HCT116 (cell line): ENCODE data around the gene FAT1. TPM values are rescaled to one million over a fixed set of nuclear protein-coding genes. Genes with fewer than 3 reads are reported as not detected.

Experiments used
- ATAC-seq: fragments of 200-7000 bp; cut with Tn5 transposase; 2 replicates; pipeline ENCODE4 v1.9.1; 2020; ENCODE audit warnings: mild to moderate bottlenecking, moderate library complexity
- BruUV-seq: library from RNA; stranded (reverse); fragments of 400-500 nt; replicated peaks from 2 replicates; lab custom pipeline; 2021; lab: Mats Ljungman, UMichigan
- CTCF ChIA-PET: fragments of 300-600 bp; sonication (Branson Sonifier 250); formaldehyde crosslinking; loops from one replicate; lab custom pipeline; 2021; ENCODE audit warnings: antibody characterized with exemption; lab: Charles Lee
- POLR2A ChIA-PET: fragments of 300-600, 350-600 bp; sonication (Branson Sonifier 250); formaldehyde crosslinking; loops from one replicate; lab custom pipeline; 2021; ENCODE audit warnings: antibody characterized with exemption; lab: Charles Lee
- RAD21 ChIA-PET, 2 experiments: fragments of 300-600 bp; sonication (Branson Sonifier 250); formaldehyde crosslinking; loops; one replicate each; lab custom pipeline; 2023; ENCODE audit warnings: low total read pairs in 2 of 2; ENCODE audit not compliant: uncharacterized antibody in 2 of 2, unreplicated experiment in 2 of 2, low non-redundant PET in 1 of 2; lab: Charles Lee
- DNase-seq: peaks from one replicate; pipeline ENCODE4 v3.0.0-alpha.2; 2010; ENCODE audit warnings: low read depth, low spot score
- H2AFZ ChIP-seq: fragments of 200-600 bp; shearing (Covaris generic), sonication (generic); 2 replicates; pipeline ENCODE4 v1.6.1; 2017; ENCODE audit warnings: low read depth, mixed run types, mixed read lengths, antibody characterized with exemption, low read length; ENCODE audit not compliant: poor library complexity, severe bottlenecking
- H3K27ac ChIP-seq: 2 replicates; pipeline ENCODE4 v1.5.1; 2012; ENCODE audit warnings: low read depth, low read length
- H3K27me3 ChIP-seq: fragments of 200-600 bp; sonication (generic); 2 replicates; pipeline ENCODE4 v1.6.1; 2016; ENCODE audit warnings: mixed run types, low read length, mixed read lengths; ENCODE audit not compliant: insufficient read depth
- H3K36me3 ChIP-seq, 2 experiments: fragments of 200-500 bp in 1 of 2; fragments of 200-600 bp in 1 of 2; sonication (Bioruptor generic) in 1 of 2; sonication (generic) in 1 of 2; 2 replicates each; pipeline versions ENCODE4 v1.5.1 to v1.6.1; 2014 to 2016; ENCODE audit warnings: low read length in 2 of 2, inconsistent platforms in 1 of 2, mixed read lengths in 1 of 2, mixed run types in 1 of 2; ENCODE audit not compliant: insufficient read depth in 2 of 2, control insufficient read depth in 1 of 2
- H3K4me1 ChIP-seq, 2 experiments: fragments of 200-600 bp in 1 of 2; sonication (generic) in 1 of 2; 2 replicates each; pipeline versions ENCODE4 v1.5.1 to v1.6.1; 2012 to 2017; ENCODE audit warnings: low read length in 2 of 2, inconsistent platforms in 1 of 2, mild to moderate bottlenecking in 1 of 2, mixed read lengths in 1 of 2, mixed run types in 1 of 2, moderate library complexity in 1 of 2; ENCODE audit not compliant: insufficient read depth in 2 of 2, control insufficient read depth in 1 of 2
- H3K4me2 ChIP-seq: fragments of 200-600 bp; sonication (generic); 2 replicates; pipeline ENCODE4 v1.6.1; 2017; ENCODE audit warnings: mixed run types, low read length, mixed read lengths
- H3K4me3 ChIP-seq, 2 experiments: fragments of 200-600 bp in 1 of 2; sonication (generic) in 1 of 2; replicated peaks in 1 of 2; 2 replicates each; pipeline ENCODE4 v1.5.1; 2011 to 2016; ENCODE audit warnings: low read length in 2 of 2, control low read depth in 1 of 2, low read depth in 1 of 2, mild to moderate bottlenecking in 1 of 2, mixed read lengths in 1 of 2, mixed run types in 1 of 2
- H3K79me2 ChIP-seq: fragments of 200-600 bp; sonication (generic); 2 replicates; pipeline ENCODE4 v1.6.1; 2017; ENCODE audit warnings: mild to moderate bottlenecking, mixed run types, low read length, moderate library complexity, mixed read lengths; ENCODE audit not compliant: insufficient read depth
- H3K9ac ChIP-seq: fragments of 200-600 bp; sonication (generic); 2 replicates; pipeline ENCODE4 v1.6.1; 2016; ENCODE audit warnings: low read length, mixed read lengths
- H3K9me2 ChIP-seq: fragments of 200-600 bp; sonication (generic), shearing (Covaris generic); 2 replicates; pipeline ENCODE4 v1.6.1; 2017; ENCODE audit warnings: mixed run types, mild to moderate bottlenecking, moderate library complexity; ENCODE audit not compliant: insufficient read depth
- H3K9me3 ChIP-seq, 2 experiments: fragments of 200-500 bp in 1 of 2; fragments of 200-600 bp in 1 of 2; sonication (Bioruptor generic) in 1 of 2; sonication (generic) in 1 of 2; 2 replicates each; pipeline ENCODE4 v1.6.1; 2014 to 2017; ENCODE audit warnings: low read length in 2 of 2, mixed read lengths in 2 of 2, inconsistent platforms in 1 of 2, low read depth in 1 of 2, mild to moderate bottlenecking in 1 of 2, mixed run types in 1 of 2, moderate library complexity in 1 of 2; ENCODE audit not compliant: control insufficient read depth in 1 of 2, insufficient read depth in 1 of 2
- H4K20me1 ChIP-seq: fragments of 200-600 bp; sonication (generic), shearing (Covaris generic); 2 replicates; pipeline ENCODE4 v1.6.1; 2017; ENCODE audit warnings: mixed run types, mild to moderate bottlenecking, moderate library complexity; ENCODE audit not compliant: insufficient read depth
- CBX3 ChIP-seq: IDR thresholded peaks from 2 replicates; pipeline ENCODE4 v1.6.1; 2012; ENCODE audit warnings: low read depth
- ELF1 ChIP-seq: IDR thresholded peaks from 2 replicates; pipeline ENCODE4 v1.6.1; 2012; ENCODE audit warnings: low read depth, borderline replicate concordance
- POLR2AphosphoS5 ChIP-seq: IDR thresholded peaks from 2 replicates; pipeline ENCODE4 v1.6.1; 2011; ENCODE audit warnings: mild to moderate bottlenecking, low read depth, low read length, moderate library complexity
- YY1 ChIP-seq: IDR thresholded peaks from 2 replicates; pipeline ENCODE4 v1.6.1; 2011; ENCODE audit warnings: low read length, low read depth, moderate library complexity, mild to moderate bottlenecking; ENCODE audit not compliant: insufficient replicate concordance; ENCODE audit errors: extremely low read depth
- ZFX ChIP-seq: fragments of 450-650 bp; IDR thresholded peaks from 2 replicates; pipeline ENCODE4 v1.6.1; 2017
- intact Hi-C: fragments of 100-400 bp; cut with micrococcal nuclease; formaldehyde crosslinking; loops from 2 replicates; pipeline ENCODE4 v1.10.0; 2022
- total RNA-seq: library from RNA; stranded (reverse); gene quantifications from one replicate; pipeline ENCODE4 v1.2.1, GENCODE V29; 2021; ENCODE audit not compliant: unreplicated experiment

FAT1 gene
- total RNA-seq, 1 experiment from 2014 or later, result 676 TPM

DNA sequence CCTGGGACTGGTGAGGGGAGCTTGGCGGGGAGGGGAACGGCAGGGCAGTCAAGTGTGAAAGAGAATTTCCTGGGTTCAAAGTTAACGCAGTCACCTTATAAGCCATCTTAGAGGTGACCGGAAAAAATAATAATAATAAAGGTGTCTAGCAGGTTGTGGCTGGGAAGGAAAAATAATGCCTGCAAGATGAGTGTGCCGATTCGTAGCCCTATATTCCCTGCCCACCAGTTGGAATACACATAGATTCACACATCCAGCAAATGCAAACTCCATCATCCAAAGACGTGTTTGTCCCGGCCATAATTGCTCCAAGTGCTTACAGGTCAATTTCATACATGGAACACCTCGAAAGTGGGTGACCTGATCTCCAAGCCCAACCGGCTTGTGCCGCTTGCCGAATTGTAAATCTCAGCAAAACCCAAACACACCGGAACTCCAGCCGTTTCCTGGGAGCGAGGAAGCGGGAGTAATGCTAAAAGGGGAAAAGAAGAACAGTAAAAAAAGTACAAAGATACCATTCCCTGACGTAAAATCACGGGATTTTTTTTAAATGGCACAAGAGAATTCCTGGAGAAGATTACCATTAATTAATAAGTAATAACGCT, 1.3 kb upstream of the FAT1 start:
- TF ChIP-seq ZFX (no peak), POLR2AphosphoS5 (peak; percentile 16; the same call in 1 of the 2 replicates)
- peak overlapping the region; percentile 96 for H3K27ac ChIP-seq
- DNase-seq, result no peak
- peak overlapping the region; percentile 91 to 97 for H3K4me3 ChIP-seq
- no TSS peak for BruUV-seq
- H3K36me3 ChIP-seq, result peaks cover 8 to 39% of the 10 kb centered on the region in 2 experiments; a peak in 3 of 4 replicates
- ChIA-PET CTCF (no interaction called here), RAD21 (no interaction called here), POLR2A (no interaction called here)
- peaks cover 12% of the 10 kb centered on the region; the same call in 1 of the 2 replicates for H4K20me1 ChIP-seq
- H3K4me2 ChIP-seq, result peak overlapping the region; percentile 92
- H3K79me2 ChIP-seq, result peaks cover 80% of the 10 kb centered on the region
- H3K9me3 ChIP-seq, result peaks cover 0 to 8% of the 10 kb centered on the region in 2 experiments; a peak in 2 of 4 replicates
- no peak for ATAC-seq
- H3K9me2 ChIP-seq, result no peaks in the 10 kb centered on the region
- H2AFZ ChIP-seq, result no peak overlapping the region
- intact Hi-C loops, result loop anchor here (5.0 to 10.0 kb wide), 5 partner anchors 82 to 1270 kb away; partner anchors contain the start of gene ZFP42
- peak overlapping the region; percentile 92 for H3K9ac ChIP-seq
- H3K27me3 ChIP-seq, result no peaks in the 10 kb centered on the region
- peaks cover 33 to 62% of the 10 kb centered on the region in 2 experiments for H3K4me1 ChIP-seq

DNA sequence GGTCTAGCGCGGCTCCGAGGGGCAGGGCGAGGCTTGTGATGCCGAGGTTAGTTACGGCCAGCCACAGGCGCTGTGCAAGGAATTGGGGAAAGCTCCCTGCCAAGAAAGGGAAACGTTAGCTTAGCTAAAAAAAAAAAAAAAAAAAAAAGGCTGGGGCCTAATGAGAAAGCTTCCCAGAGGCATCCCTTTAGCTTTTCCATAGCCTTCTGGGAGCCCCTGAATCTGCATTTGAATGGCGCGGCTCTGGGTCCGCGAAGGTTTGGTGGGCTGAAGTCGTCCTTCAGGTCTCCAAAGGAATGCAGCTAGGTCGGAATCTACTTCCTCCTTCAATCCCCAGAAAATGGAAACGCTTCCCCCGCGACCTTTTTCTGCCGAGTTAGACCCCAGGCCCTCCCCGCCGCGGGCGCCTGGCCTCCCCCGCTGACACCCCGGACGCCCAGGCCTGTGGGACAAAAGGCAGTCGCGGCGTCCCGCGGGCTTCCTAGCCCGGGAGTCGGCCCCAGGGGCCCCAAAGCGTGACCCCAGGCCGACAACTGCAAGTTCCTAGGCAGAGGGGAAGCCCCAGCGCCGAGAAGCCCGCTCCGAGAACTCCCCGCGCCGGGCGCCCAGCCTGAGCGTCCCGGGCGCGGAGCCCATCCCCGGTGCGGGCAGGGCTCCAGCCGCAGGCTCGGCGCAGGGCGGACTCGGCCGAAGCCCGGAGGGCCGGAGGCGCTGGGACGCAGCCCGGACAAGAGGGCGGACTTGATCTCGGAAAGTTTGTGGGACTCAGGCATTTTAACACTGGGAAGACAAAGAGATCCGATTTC, 605 bp upstream of the FAT1 start:
- no peaks in the 10 kb centered on the region for H3K27me3 ChIP-seq
- ATAC-seq, result no peak
- no peak for DNase-seq
- H3K79me2 ChIP-seq, result peaks cover 87% of the 10 kb centered on the region
- H3K9ac ChIP-seq, result peak overlapping the region; percentile 92
- intact Hi-C loops, result loop anchor here (10.0 kb wide), 2 partner anchors 361 to 1271 kb away; partner anchors contain the start of gene ZFP42
- H3K9me3 ChIP-seq, result peaks cover 0 to 15% of the 10 kb centered on the region in 2 experiments; a peak in 2 of 4 replicates
- peak overlapping the region; percentile 92 for H3K4me2 ChIP-seq
- H3K36me3 ChIP-seq, result peaks cover 8 to 46% of the 10 kb centered on the region in 2 experiments; a peak in 3 of 4 replicates
- TF ChIP-seq ELF1 (no peak), CBX3 (no peak), ZFX (peak; percentile 41; the same call in 1 of the 2 replicates), YY1 (no peak)
- H3K9me2 ChIP-seq, result no peaks in the 10 kb centered on the region
- peaks cover 19% of the 10 kb centered on the region; the same call in 1 of the 2 replicates for H4K20me1 ChIP-seq
- BruUV-seq, result no TSS peak
- H2AFZ ChIP-seq, result no peak overlapping the region
- H3K4me3 ChIP-seq, result peak overlapping the region; percentile 91 to 97
- H3K4me1 ChIP-seq, result peaks cover 27 to 62% of the 10 kb centered on the region in 2 experiments
- ChIA-PET RAD21 (no interaction called here), POLR2A (interaction anchor here (0.6 to 1.4 kb wide), 5 partner anchors 12 to 692 kb away, joined by 3 to 4 read pairs (median 3); no protein-coding TSS in a partner anchor), CTCF (no interaction called here)
- peak overlapping the region; percentile 96 for H3K27ac ChIP-seq
